B cell (primary cell): ENCODE results near the gene ALPL. TPM values are rescaled to one million over a fixed set of nuclear protein-coding genes. Genes with fewer than 3 reads are reported as not detected.

Source experiments
- ATAC-seq: fragments of 200-7000 bp; cut with Tn5 transposase; one replicate; pipeline ENCODE4 v1.10.0; 2021; ENCODE audit warnings: low read depth, mild to moderate bottlenecking, moderate number of reproducible peaks, moderate library complexity
- CTCF ChIA-PET: fragments of 350-600 bp; sonication (Branson Sonifier 250); formaldehyde crosslinking; loops from one replicate; lab custom pipeline; 2021; ENCODE audit warnings: antibody characterized with exemption, inconsistent platforms; lab: Charles Lee
- POLR2A ChIA-PET: fragments of 350-600 bp; sonication (Branson Sonifier 250); formaldehyde crosslinking; loops from one replicate; lab custom pipeline; 2021; ENCODE audit warnings: antibody characterized with exemption; lab: Charles Lee
- DNase-seq: peaks from one replicate; pipeline ENCODE4 v3.0.0; 2013
- H2AFZ ChIP-seq: 2 replicates; pipeline ENCODE4 v1.6.1; 2012; ENCODE audit warnings: mild to moderate bottlenecking, low read depth, low read length; ENCODE audit not compliant: insufficient read depth, poor library complexity, severe bottlenecking
- H3K27ac ChIP-seq, 2 donors: 1 replicate in 1 of 2; 2 replicates in 1 of 2; pipeline ENCODE4 v1.5.1; 2012 to 2013; ENCODE audit warnings: low read length in 2 of 2, mild to moderate bottlenecking in 2 of 2, moderate library complexity in 1 of 2
- H3K27me3 ChIP-seq, 4 experiments: fragments of 200-600 bp in 1 of 4; sonication (generic) in 1 of 4; replicated peaks in 1 of 4; 1 replicate in 2 of 4; 2 replicates in 2 of 4; pipeline versions ENCODE4 v1.6.1 to v1.7.0; 2013 to 2016; ENCODE audit warnings: low read length in 3 of 4, mild to moderate bottlenecking in 2 of 4, mixed read lengths in 1 of 4, moderate library complexity in 1 of 4; ENCODE audit not compliant: insufficient read depth in 4 of 4, control insufficient read depth in 3 of 4; ENCODE audit errors: control extremely low read depth in 1 of 4
- H3K36me3 ChIP-seq, 2 experiments: replicated peaks in 1 of 2; 1 replicate in 1 of 2; 2 replicates in 1 of 2; pipeline versions ENCODE4 v1.6.1 to v1.7.1; 2013; ENCODE audit warnings: low read length in 1 of 2; ENCODE audit not compliant: insufficient read depth in 2 of 2, control insufficient read depth in 1 of 2; ENCODE audit errors: control extremely low read depth in 1 of 2, extremely low read depth in 1 of 2
- H3K4me1 ChIP-seq, 2 donors: fragments of 200-600 bp in 1 of 2; sonication (generic) in 1 of 2; 1 replicate in 1 of 2; 2 replicates in 1 of 2; pipeline versions ENCODE4 v1.5.1 to v1.6.1; 2013 to 2017; ENCODE audit warnings: low read length in 2 of 2; ENCODE audit not compliant: control insufficient read depth in 2 of 2, insufficient read depth in 2 of 2
- H3K4me2 ChIP-seq: replicated peaks from 2 replicates; pipeline ENCODE3; 2012; ENCODE audit warnings: mild to moderate bottlenecking, low read depth, low read length; ENCODE audit not compliant: poor library complexity, severe bottlenecking
- H3K4me3 ChIP-seq, 5 experiments: fragments of 200-600 bp in 1 of 5; sonication (generic) in 1 of 5; 1 replicate in 3 of 5; 2 replicates in 2 of 5; pipeline versions ENCODE4 v1.5.1 to v1.7.0; 2011 to 2016; ENCODE audit warnings: low read length in 4 of 5, mild to moderate bottlenecking in 4 of 5, low read depth in 2 of 5, control low read depth in 1 of 5, moderate library complexity in 1 of 5; ENCODE audit not compliant: insufficient read depth in 1 of 5; ENCODE audit errors: control extremely low read depth in 1 of 5, extremely low read depth in 1 of 5
- H3K79me2 ChIP-seq: fragments of 200-600 bp; sonication (generic); one replicate; pipeline ENCODE4 v1.6.0; 2016; ENCODE audit warnings: low read length; ENCODE audit not compliant: control insufficient read depth, insufficient read depth
- H3K9ac ChIP-seq: fragments of 200-600 bp; sonication (generic); 2 replicates; pipeline ENCODE4 v1.6.1; 2017; ENCODE audit warnings: mild to moderate bottlenecking, low read length, moderate library complexity
- H3K9me3 ChIP-seq, 3 donors: one replicate each; pipeline versions ENCODE4 v1.6.1 to v1.7.1; 2013; ENCODE audit warnings: low read length in 2 of 3; ENCODE audit not compliant: control insufficient read depth in 2 of 3, insufficient read depth in 1 of 3; ENCODE audit errors: control extremely low read depth in 1 of 3
- H4K20me1 ChIP-seq: 2 replicates; pipeline ENCODE4 v1.6.0; 2012; ENCODE audit warnings: mild to moderate bottlenecking, low read length; ENCODE audit not compliant: insufficient read depth, control insufficient read depth, poor library complexity, severe bottlenecking
- H3K27ac Mint-ChIP-seq: one replicate; pipeline ENCODE4 v1.8.0; 2021; ENCODE audit warnings: mixed read lengths
- H3K27me3 Mint-ChIP-seq: one replicate; pipeline ENCODE4 v1.8.0; 2021; ENCODE audit warnings: mixed read lengths
- H3K4me1 Mint-ChIP-seq: one replicate; pipeline ENCODE4 v1.8.0; 2021; ENCODE audit warnings: mixed read lengths
- H3K4me3 Mint-ChIP-seq: one replicate; pipeline ENCODE4 v1.8.0; 2021; ENCODE audit warnings: mixed read lengths
- H3K9me3 Mint-ChIP-seq: one replicate; pipeline ENCODE4 v1.8.0; 2022; ENCODE audit warnings: mixed read lengths; ENCODE audit not compliant: insufficient read depth
- CTCF ChIP-seq: fragments of 200-600 bp; IDR thresholded peaks from one replicate; pipeline ENCODE4 v1.8.0; 2022; ENCODE audit warnings: antibody characterized with exemption, mild to moderate bottlenecking
- EZH2 ChIP-seq: IDR thresholded peaks from 2 replicates; pipeline ENCODE4 v1.6.1; 2012; ENCODE audit warnings: borderline replicate concordance, low read depth, mild to moderate bottlenecking, moderate library complexity, low read length; ENCODE audit not compliant: insufficient read depth, poor library complexity, severe bottlenecking
- WGBS: methylation state at CpG from one replicate; pipeline ENCODE4 v1.1.5; 2013; ENCODE audit warnings: missing lambda C conversion rate; ENCODE audit not compliant: insufficient coverage; 5-methylcytosine and 5-hydroxymethylcytosine counted together
- intact Hi-C: fragments of 100-400 bp; cut with micrococcal nuclease; formaldehyde crosslinking; loops from one replicate; pipeline ENCODE4 v1.10.0; 2022
- polyA plus RNA-seq: library from polyadenylated mRNA; depleted of rRNA; stranded (reverse); fragments of >200 nt; gene quantifications from 2 replicates; pipeline ENCODE4 v1.2.3, GENCODE V29; 2012
- total RNA-seq, 2 donors: library from RNA; stranded (reverse); fragments of 120-200 nt in 1 of 2; gene quantifications; 1 replicate in 1 of 2; 2 replicates in 1 of 2; pipeline versions ENCODE4 v1.2.3 to v1.2.4, GENCODE V29; 2013 to 2022

ALPL gene
- total and polyA plus RNA-seq, 2 donors (not counting 1 experiment from before 2014, with no cell fraction given), result 1.6 to 12.2 TPM

- H3K4me3 ChIP-seq, result no peak overlapping the region
- POLR2A ChIA-PET, result no interaction called here
- DNase-seq (no peak), ATAC-seq (no peak)
- H3K9me3 Mint-ChIP-seq, result no peaks in the 10 kb centered on the region
- no peak overlapping the region for H3K9ac ChIP-seq
- H3K27me3 Mint-ChIP-seq, result peaks cover 14% of the 10 kb centered on the region
- CTCF ChIA-PET, result interaction anchor here (1.0 kb wide), 1 partner anchor 8 kb away, joined by 3 read pairs; no protein-coding TSS in a partner anchor
- no peaks in the 10 kb centered on the region for H3K36me3 ChIP-seq
- no peaks in the 10 kb centered on the region for H3K4me1 ChIP-seq
- peaks cover 0 to 4% (median 2%) of the 10 kb centered on the region in 4 experiments for H3K27me3 ChIP-seq
- H3K27ac ChIP-seq, result no peak overlapping the region
- H3K79me2 ChIP-seq, result no peaks in the 10 kb centered on the region
- H3K4me2 ChIP-seq, result no peak overlapping the region
- intact Hi-C loops, result no loop called here
- no peak overlapping the region for H2AFZ ChIP-seq
- WGBS, result 72% methylated on average over 6 of the region's 6 CpGs
- no peaks in the 10 kb centered on the region for H4K20me1 ChIP-seq
- no peak overlapping the region for H3K27ac Mint-ChIP-seq
- H3K4me3 Mint-ChIP-seq, result no peak overlapping the region
- H3K4me1 Mint-ChIP-seq, result no peaks in the 10 kb centered on the region
- H3K9me3 ChIP-seq, result no peaks in the 10 kb centered on the region
- no peak for TF ChIP-seq CTCF
- TF ChIP-seq EZH2, result no peak
Measured at GRCh38 chr1:21543598-21543997, 34.4 kb downstream of the ALPL start.

GRCh38 chr1:21544095-21544494 lies 34.9 kb downstream of the ALPL start:
- 86% methylated on average over 4 of the region's 4 CpGs for WGBS
- POLR2A ChIA-PET, result no interaction called here
- Mint-ChIP-seq H3K4me3 (no peak overlapping the region), H3K27me3 (peaks cover 10% of the 10 kb centered on the region), H3K4me1 (no peaks in the 10 kb centered on the region), H3K9me3 (no peaks in the 10 kb centered on the region), H3K27ac (no peak overlapping the region)
- no peaks in the 10 kb centered on the region for H4K20me1 ChIP-seq
- no peaks in the 10 kb centered on the region for H3K79me2 ChIP-seq
- no peak overlapping the region for H3K4me3 ChIP-seq
- no peak overlapping the region for H2AFZ ChIP-seq
- H3K4me2 ChIP-seq, result no peak overlapping the region
- H3K9ac ChIP-seq, result no peak overlapping the region
- intact Hi-C loops, result no loop called here
- no peaks in the 10 kb centered on the region for H3K9me3 ChIP-seq
- CTCF ChIA-PET, result interaction anchor here (1.0 kb wide), 1 partner anchor 9 kb away, joined by 3 read pairs; no protein-coding TSS in a partner anchor
- H3K27ac ChIP-seq, result no peak overlapping the region
- ATAC-seq (no peak), DNase-seq (no peak)
- TF ChIP-seq EZH2 (no peak), CTCF (no peak)
- H3K4me1 ChIP-seq, result no peaks in the 10 kb centered on the region
- H3K27me3 ChIP-seq, result peaks cover 0 to 3% (median under 1%) of the 10 kb centered on the region in 4 experiments
- no peaks in the 10 kb centered on the region for H3K36me3 ChIP-seq
